HCT116 (cell line): ENCODE results near the gene ARMH3. TPM values are rescaled to one million over a fixed set of nuclear protein-coding genes. Genes with fewer than 3 reads are reported as not detected.

ENCODE experiments used
- ATAC-seq: fragments of 200-7000 bp; cut with Tn5 transposase; 2 replicates; pipeline ENCODE4 v1.9.1; 2020; ENCODE audit warnings: mild to moderate bottlenecking, moderate library complexity
- BruUV-seq: library from RNA; stranded (reverse); fragments of 400-500 nt; replicated peaks from 2 replicates; lab custom pipeline; 2021; lab: Mats Ljungman, UMichigan
- CTCF ChIA-PET: fragments of 300-600 bp; sonication (Branson Sonifier 250); formaldehyde crosslinking; loops from one replicate; lab custom pipeline; 2021; ENCODE audit warnings: antibody characterized with exemption; lab: Charles Lee
- POLR2A ChIA-PET: fragments of 300-600, 350-600 bp; sonication (Branson Sonifier 250); formaldehyde crosslinking; loops from one replicate; lab custom pipeline; 2021; ENCODE audit warnings: antibody characterized with exemption; lab: Charles Lee
- RAD21 ChIA-PET, 2 experiments: fragments of 300-600 bp; sonication (Branson Sonifier 250); formaldehyde crosslinking; loops; one replicate each; lab custom pipeline; 2023; ENCODE audit warnings: low total read pairs in 2 of 2; ENCODE audit not compliant: uncharacterized antibody in 2 of 2, unreplicated experiment in 2 of 2, low non-redundant PET in 1 of 2; lab: Charles Lee
- DNase-seq: peaks from one replicate; pipeline ENCODE4 v3.0.0-alpha.2; 2010; ENCODE audit warnings: low read depth, low spot score
- H2AFZ ChIP-seq: fragments of 200-600 bp; shearing (Covaris generic), sonication (generic); 2 replicates; pipeline ENCODE4 v1.6.1; 2017; ENCODE audit warnings: low read depth, mixed run types, mixed read lengths, antibody characterized with exemption, low read length; ENCODE audit not compliant: poor library complexity, severe bottlenecking
- H3K27ac ChIP-seq: 2 replicates; pipeline ENCODE4 v1.5.1; 2012; ENCODE audit warnings: low read depth, low read length
- H3K27me3 ChIP-seq: fragments of 200-600 bp; sonication (generic); 2 replicates; pipeline ENCODE4 v1.6.1; 2016; ENCODE audit warnings: mixed run types, low read length, mixed read lengths; ENCODE audit not compliant: insufficient read depth
- H3K36me3 ChIP-seq, 2 experiments: fragments of 200-500 bp in 1 of 2; fragments of 200-600 bp in 1 of 2; sonication (Bioruptor generic) in 1 of 2; sonication (generic) in 1 of 2; 2 replicates each; pipeline versions ENCODE4 v1.5.1 to v1.6.1; 2014 to 2016; ENCODE audit warnings: low read length in 2 of 2, inconsistent platforms in 1 of 2, mixed read lengths in 1 of 2, mixed run types in 1 of 2; ENCODE audit not compliant: insufficient read depth in 2 of 2, control insufficient read depth in 1 of 2
- H3K4me1 ChIP-seq, 2 experiments: fragments of 200-600 bp in 1 of 2; sonication (generic) in 1 of 2; 2 replicates each; pipeline versions ENCODE4 v1.5.1 to v1.6.1; 2012 to 2017; ENCODE audit warnings: low read length in 2 of 2, inconsistent platforms in 1 of 2, mild to moderate bottlenecking in 1 of 2, mixed read lengths in 1 of 2, mixed run types in 1 of 2, moderate library complexity in 1 of 2; ENCODE audit not compliant: insufficient read depth in 2 of 2, control insufficient read depth in 1 of 2
- H3K4me2 ChIP-seq: fragments of 200-600 bp; sonication (generic); 2 replicates; pipeline ENCODE4 v1.6.1; 2017; ENCODE audit warnings: mixed run types, low read length, mixed read lengths
- H3K4me3 ChIP-seq, 2 experiments: fragments of 200-600 bp in 1 of 2; sonication (generic) in 1 of 2; replicated peaks in 1 of 2; 2 replicates each; pipeline ENCODE4 v1.5.1; 2011 to 2016; ENCODE audit warnings: low read length in 2 of 2, control low read depth in 1 of 2, low read depth in 1 of 2, mild to moderate bottlenecking in 1 of 2, mixed read lengths in 1 of 2, mixed run types in 1 of 2
- H3K79me2 ChIP-seq: fragments of 200-600 bp; sonication (generic); 2 replicates; pipeline ENCODE4 v1.6.1; 2017; ENCODE audit warnings: mild to moderate bottlenecking, mixed run types, low read length, moderate library complexity, mixed read lengths; ENCODE audit not compliant: insufficient read depth
- H3K9ac ChIP-seq: fragments of 200-600 bp; sonication (generic); 2 replicates; pipeline ENCODE4 v1.6.1; 2016; ENCODE audit warnings: low read length, mixed read lengths
- H3K9me2 ChIP-seq: fragments of 200-600 bp; sonication (generic), shearing (Covaris generic); 2 replicates; pipeline ENCODE4 v1.6.1; 2017; ENCODE audit warnings: mixed run types, mild to moderate bottlenecking, moderate library complexity; ENCODE audit not compliant: insufficient read depth
- H3K9me3 ChIP-seq, 2 experiments: fragments of 200-500 bp in 1 of 2; fragments of 200-600 bp in 1 of 2; sonication (Bioruptor generic) in 1 of 2; sonication (generic) in 1 of 2; 2 replicates each; pipeline ENCODE4 v1.6.1; 2014 to 2017; ENCODE audit warnings: low read length in 2 of 2, mixed read lengths in 2 of 2, inconsistent platforms in 1 of 2, low read depth in 1 of 2, mild to moderate bottlenecking in 1 of 2, mixed run types in 1 of 2, moderate library complexity in 1 of 2; ENCODE audit not compliant: control insufficient read depth in 1 of 2, insufficient read depth in 1 of 2
- H4K20me1 ChIP-seq: fragments of 200-600 bp; sonication (generic), shearing (Covaris generic); 2 replicates; pipeline ENCODE4 v1.6.1; 2017; ENCODE audit warnings: mixed run types, mild to moderate bottlenecking, moderate library complexity; ENCODE audit not compliant: insufficient read depth
- EGR1 ChIP-seq: IDR thresholded peaks from 2 replicates; pipeline ENCODE4 v1.6.1; 2012; ENCODE audit warnings: low read depth
- ZNF274 ChIP-seq: fragments of 200-500 bp; sonication (Bioruptor generic); IDR thresholded peaks from 2 replicates; pipeline ENCODE4 v1.6.1; 2014; ENCODE audit warnings: mild to moderate bottlenecking, low read depth, low read length, inconsistent platforms
- intact Hi-C: fragments of 100-400 bp; cut with micrococcal nuclease; formaldehyde crosslinking; loops from 2 replicates; pipeline ENCODE4 v1.10.0; 2022
- total RNA-seq: library from RNA; stranded (reverse); gene quantifications from one replicate; pipeline ENCODE4 v1.2.1, GENCODE V29; 2021; ENCODE audit not compliant: unreplicated experiment
- TF ChIP-seq, protein P1 (sequence below): IDR thresholded peaks from 2 replicates; pipeline ENCODE4 v1.6.1; 2012
- TF ChIP-seq, protein P2 (sequence below): IDR thresholded peaks from 2 replicates; pipeline ENCODE4 v1.6.1; 2012; ENCODE audit warnings: low read depth

Gene ARMH3
- total RNA-seq, 1 experiment from 2014 or later: 30.4 TPM

DNA sequence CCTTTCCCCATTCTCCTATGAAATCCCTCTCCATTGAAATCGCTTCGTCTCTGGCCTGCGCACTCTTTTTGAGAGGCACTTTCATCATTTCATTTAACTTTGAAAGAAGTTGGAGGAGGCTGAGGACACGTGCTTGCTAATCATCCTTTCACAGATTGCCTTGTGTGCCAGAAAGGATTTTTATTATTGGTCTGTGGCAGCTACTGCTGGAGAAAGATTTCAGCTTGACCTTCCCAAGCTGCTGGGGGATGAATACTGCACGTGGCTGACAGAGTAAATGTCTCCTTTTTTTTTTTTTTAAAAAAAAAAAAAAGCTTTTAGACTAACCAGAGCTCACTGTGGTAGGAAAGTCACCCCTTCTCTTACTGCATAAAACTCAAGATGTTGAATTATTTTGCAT is 168.2 kb downstream of the ARMH3 start:
- no peak for DNase-seq
- Histone ChIP-seq H3K4me2 (no peak overlapping the region), H4K20me1 (no peaks in the 10 kb centered on the region), H3K9me3 (no peaks in the 10 kb centered on the region), H3K4me3 (no peak overlapping the region), H3K79me2 (no peaks in the 10 kb centered on the region), H3K27me3 (no peaks in the 10 kb centered on the region), H3K9ac (no peak overlapping the region), H3K36me3 (no peaks in the 10 kb centered on the region), H3K4me1 (peaks cover 4 to 7% of the 10 kb centered on the region in 2 experiments; a peak in 3 of 4 replicates), H3K9me2 (no peaks in the 10 kb centered on the region), H2AFZ (no peak overlapping the region), H3K27ac (no peak overlapping the region)
- no peak for ATAC-seq
- CTCF ChIA-PET: interaction anchor here (1.0 to 8.0 kb wide), 8 partner anchors 8 to 185 kb away, joined by 3 to 92 read pairs (median 6); no protein-coding TSS in a partner anchor
- RAD21 ChIA-PET: interaction anchor here (1.2 to 1.3 kb wide), 2 partner anchors 122 kb away, joined by 5 read pairs; no protein-coding TSS in a partner anchor
- POLR2A ChIA-PET: no interaction called here
- intact Hi-C loops: no loop called here
- no TSS peak for BruUV-seq
- TF ChIP-seq ZNF274 (no peak), EGR1 (no peak)
- TF ChIP-seq, protein P1, sequence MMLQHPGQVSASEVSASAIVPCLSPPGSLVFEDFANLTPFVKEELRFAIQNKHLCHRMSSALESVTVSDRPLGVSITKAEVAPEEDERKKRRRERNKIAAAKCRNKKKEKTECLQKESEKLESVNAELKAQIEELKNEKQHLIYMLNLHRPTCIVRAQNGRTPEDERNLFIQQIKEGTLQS: no peak
- TF ChIP-seq, protein P2, sequence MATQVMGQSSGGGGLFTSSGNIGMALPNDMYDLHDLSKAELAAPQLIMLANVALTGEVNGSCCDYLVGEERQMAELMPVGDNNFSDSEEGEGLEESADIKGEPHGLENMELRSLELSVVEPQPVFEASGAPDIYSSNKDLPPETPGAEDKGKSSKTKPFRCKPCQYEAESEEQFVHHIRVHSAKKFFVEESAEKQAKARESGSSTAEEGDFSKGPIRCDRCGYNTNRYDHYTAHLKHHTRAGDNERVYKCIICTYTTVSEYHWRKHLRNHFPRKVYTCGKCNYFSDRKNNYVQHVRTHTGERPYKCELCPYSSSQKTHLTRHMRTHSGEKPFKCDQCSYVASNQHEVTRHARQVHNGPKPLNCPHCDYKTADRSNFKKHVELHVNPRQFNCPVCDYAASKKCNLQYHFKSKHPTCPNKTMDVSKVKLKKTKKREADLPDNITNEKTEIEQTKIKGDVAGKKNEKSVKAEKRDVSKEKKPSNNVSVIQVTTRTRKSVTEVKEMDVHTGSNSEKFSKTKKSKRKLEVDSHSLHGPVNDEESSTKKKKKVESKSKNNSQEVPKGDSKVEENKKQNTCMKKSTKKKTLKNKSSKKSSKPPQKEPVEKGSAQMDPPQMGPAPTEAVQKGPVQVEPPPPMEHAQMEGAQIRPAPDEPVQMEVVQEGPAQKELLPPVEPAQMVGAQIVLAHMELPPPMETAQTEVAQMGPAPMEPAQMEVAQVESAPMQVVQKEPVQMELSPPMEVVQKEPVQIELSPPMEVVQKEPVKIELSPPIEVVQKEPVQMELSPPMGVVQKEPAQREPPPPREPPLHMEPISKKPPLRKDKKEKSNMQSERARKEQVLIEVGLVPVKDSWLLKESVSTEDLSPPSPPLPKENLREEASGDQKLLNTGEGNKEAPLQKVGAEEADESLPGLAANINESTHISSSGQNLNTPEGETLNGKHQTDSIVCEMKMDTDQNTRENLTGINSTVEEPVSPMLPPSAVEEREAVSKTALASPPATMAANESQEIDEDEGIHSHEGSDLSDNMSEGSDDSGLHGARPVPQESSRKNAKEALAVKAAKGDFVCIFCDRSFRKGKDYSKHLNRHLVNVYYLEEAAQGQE: no peak
